GM23338 (cell line): ENCODE results near the gene C1QL4.

ENCODE experiments used
- CTCF ChIP-seq, 2 experiments: fragments of 200-600 bp in 1 of 2; sonication (generic) in 1 of 2; conservative IDR thresholded peaks; 2 replicates each; pipeline versions ENCODE4 v1.5.1 to v1.6.1; 2016 to 2017; ENCODE audit warnings: antibody characterized with exemption in 2 of 2, low read depth in 2 of 2, mild to moderate bottlenecking in 2 of 2, moderate library complexity in 1 of 2
- EZH2 ChIP-seq: fragments of 200-600 bp; sonication (generic); IDR thresholded peaks from one replicate; pipeline ENCODE4 v1.8.0; 2017; ENCODE audit warnings: antibody characterized with exemption, mild to moderate bottlenecking, low read depth; ENCODE audit not compliant: unreplicated experiment
- EZH2phosphoT487 ChIP-seq: fragments of 200-600 bp; sonication (generic); IDR thresholded peaks from one replicate; pipeline ENCODE4 v1.8.1; 2018; ENCODE audit warnings: antibody characterized with exemption; ENCODE audit not compliant: unreplicated experiment
- JUNB ChIP-seq: IDR thresholded peaks from one replicate; pipeline ENCODE4 v1.6.1; 2016; ENCODE audit warnings: antibody characterized with exemption; ENCODE audit not compliant: unreplicated experiment
- POLR2AphosphoS5 ChIP-seq: IDR thresholded peaks from 2 replicates; pipeline ENCODE4 v1.6.1; 2016; ENCODE audit warnings: antibody characterized with exemption, low read depth
- REST ChIP-seq: IDR thresholded peaks from one replicate; pipeline ENCODE4 v1.6.1; 2018; ENCODE audit warnings: antibody characterized with exemption; ENCODE audit not compliant: unreplicated experiment
- STAT1 ChIP-seq: IDR thresholded peaks from one replicate; pipeline ENCODE4 v1.6.1; 2016; ENCODE audit warnings: antibody characterized with exemption; ENCODE audit not compliant: unreplicated experiment
- ZNF114 ChIP-seq: fragments of 250-450 bp; sonication (Bioruptor Pico); IDR thresholded peaks from 2 replicates; pipeline ENCODE4 v1.5.0; 2020; ENCODE audit warnings: mild to moderate bottlenecking, moderate library complexity
- ZNF462 ChIP-seq: fragments of 250-450 bp; sonication (Bioruptor Pico); IDR thresholded peaks from 2 replicates; pipeline ENCODE4 v1.5.0; 2020; ENCODE audit warnings: mild to moderate bottlenecking, moderate library complexity

DNA sequence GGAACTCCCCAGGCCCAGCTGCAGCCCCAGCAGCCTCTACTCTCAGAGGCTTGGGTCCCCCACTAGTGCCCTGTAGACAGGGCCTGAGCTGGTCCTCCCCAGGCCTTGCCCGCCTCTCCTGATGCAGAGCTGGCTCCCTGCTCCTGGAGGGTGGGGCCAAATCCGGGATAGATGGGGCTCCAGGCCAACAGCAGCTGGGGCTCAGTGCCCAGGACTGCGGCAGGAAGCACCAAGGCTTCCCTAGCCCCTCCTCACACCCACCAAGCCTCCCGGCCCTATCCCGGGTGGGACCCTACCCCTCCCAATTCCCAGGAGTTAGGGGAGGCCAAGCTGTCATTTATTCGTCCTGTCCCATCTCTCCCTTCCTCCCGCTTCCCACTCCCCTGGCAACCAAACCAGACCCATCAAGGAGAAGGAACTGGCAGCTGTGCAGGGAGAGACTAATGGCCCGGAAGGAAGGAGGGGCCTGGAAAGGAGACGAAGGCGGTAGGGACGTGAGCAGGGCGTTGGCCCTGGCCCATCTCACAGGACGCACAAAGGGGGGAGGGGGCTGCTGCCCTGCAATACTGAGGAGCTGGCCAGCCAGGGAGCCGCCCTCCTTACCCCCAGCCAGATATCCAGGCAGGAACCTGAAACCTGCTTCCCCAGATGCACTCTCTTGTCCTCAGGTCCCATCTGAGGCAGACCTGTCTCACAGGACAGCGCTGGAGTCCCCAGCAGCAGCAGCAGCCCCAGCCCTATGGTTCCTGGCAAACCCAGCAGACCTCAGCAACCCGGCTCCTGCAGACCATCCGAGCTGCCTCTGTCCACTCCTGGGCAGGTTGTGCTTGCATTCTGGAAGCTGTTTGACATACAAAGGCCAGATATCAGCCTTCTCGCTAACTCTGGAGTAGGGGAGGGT lies 43.7 kb downstream of the C1QL4 start:
- TF ChIP-seq CTCF (conservative IDR thresholded peaks at IDR 0.05; ENCODE audit: low read depth in 2 of 2) (no peak), REST (no peak), EZH2phosphoT487 (no peak), EZH2 (peak; percentile 74), POLR2AphosphoS5 (no peak), ZNF462 (no peak), JUNB (no peak), ZNF114 (CRISPR knock-in tag) (no peak), STAT1 (no peak)
